Measurements from ENCODE around the gene SGPL1.

The SGPL1 gene

GRCh38 chr10:70811881-70812280 is 3.9 kb upstream of the SGPL1 start:
- no peak for DNase-seq

GRCh38 chr10:70812814-70813213 is 2.9 kb upstream of the SGPL1 start:
- no peak for DNase-seq

- DNase-seq: no peak
These were observed 1.6 kb upstream of the SGPL1 start for GRCh38 chr10:70814126-70814525.

- peak; percentile 47 to 60 for DNase-seq
These were observed 609 bp downstream of the SGPL1 start for GRCh38 chr10:70816220-70816894.

- DNase-seq: peak in 1 of 2 donors; percentile 11
These were observed 5.4 kb downstream of the SGPL1 start for GRCh38 chr10:70820976-70821750.

GRCh38 chr10:70822076-70822820 is 6.5 kb downstream of the SGPL1 start:
- no peak for DNase-seq

GRCh38 chr10:70827086-70827757 is 11.5 kb downstream of the SGPL1 start:
- no peak for DNase-seq

- DNase-seq: no peak
These were observed 13.2 kb downstream of the SGPL1 start for GRCh38 chr10:70828923-70829322.

GRCh38 chr10:70829543-70829942 is 13.8 kb downstream of the SGPL1 start:
- DNase-seq: no peak

- no peak for DNase-seq
These were observed 14.4 kb downstream of the SGPL1 start for GRCh38 chr10:70830164-70830563.

- DNase-seq: no peak
These were observed 16.5 kb downstream of the SGPL1 start for GRCh38 chr10:70832221-70832620.

- no peak for DNase-seq
These were observed 17.2 kb downstream of the SGPL1 start for GRCh38 chr10:70832852-70833528.

GRCh38 chr10:70833601-70834000 is 17.9 kb downstream of the SGPL1 start:
- no peak for DNase-seq

GRCh38 chr10:70834021-70834420 is 18.3 kb downstream of the SGPL1 start:
- no peak for DNase-seq

GRCh38 chr10:70834441-70835151 is 18.8 kb downstream of the SGPL1 start:
- DNase-seq: no peak

- no peak for DNase-seq
These were observed 20.6 kb downstream of the SGPL1 start for GRCh38 chr10:70836319-70836718.

- DNase-seq: no peak
These were observed 21.9 kb downstream of the SGPL1 start for GRCh38 chr10:70837660-70838059.

GRCh38 chr10:70838270-70838805 is 22.6 kb downstream of the SGPL1 start:
- DNase-seq: no peak

GRCh38 chr10:70840836-70841235 is 25.1 kb downstream of the SGPL1 start:
- no peak for DNase-seq

GRCh38 chr10:70843333-70843732 is 27.6 kb downstream of the SGPL1 start:
- no peak for DNase-seq

GRCh38 chr10:70843776-70844489 is 28.2 kb downstream of the SGPL1 start:
- DNase-seq: no peak

Data from stimulated activated CD4-positive, alpha-beta T cell treated with anti-CD3 and anti-CD28 coated beads, Interleukin-2, amount 100 ng/mL, for 24 hours (primary cell).